Activated CD8-positive, alpha-beta memory T cell treated with anti-CD3 and anti-CD28 coated beads, Interleukin-2, amount 50 U/mL, for 24 hours (primary cell): ENCODE results near the gene GNPTAB.
"Not testable (repeated sequence)": the region's sequence is repeated elsewhere in the genome, so short reads cannot be mapped to it uniquely, and the experiment has no call there.

ENCODE experiments used
- DNase-seq: peaks from one replicate; pipeline ENCODE4 v3.0.0-alpha.2; 2020; ENCODE audit errors: extremely low read depth

The GNPTAB gene

GRCh38 chr12:101852998-101853397 is 22.2 kb upstream of the GNPTAB start:
- no peak for DNase-seq

GRCh38 chr12:101850199-101850598 is 19.4 kb upstream of the GNPTAB start:
- no peak for DNase-seq

- no peak for DNase-seq
Observed at GRCh38 chr12:101847325-101847724, 16.6 kb upstream of the GNPTAB start.

GRCh38 chr12:101845137-101845711 is 14.5 kb upstream of the GNPTAB start:
- DNase-seq: no peak

- DNase-seq: no peak
Observed at GRCh38 chr12:101841069-101841468, 10.3 kb upstream of the GNPTAB start.

GRCh38 chr12:101839324-101840283 is 8.8 kb upstream of the GNPTAB start:
- DNase-seq: peak; percentile 43

- DNase-seq: no peak
Observed at GRCh38 chr12:101838628-101839323, 8.0 kb upstream of the GNPTAB start.

- no peak for DNase-seq
Observed at GRCh38 chr12:101832030-101832429, 1.3 kb upstream of the GNPTAB start.

- no peak for DNase-seq
Observed at GRCh38 chr12:101829639-101830366, 956 bp downstream of the GNPTAB start.

- no peak for DNase-seq
Observed at GRCh38 chr12:101828463-101829196, 2.1 kb downstream of the GNPTAB start.

- no peak for DNase-seq
Observed at GRCh38 chr12:101826766-101827368, 3.9 kb downstream of the GNPTAB start.

GRCh38 chr12:101824831-101825230 is 5.9 kb downstream of the GNPTAB start:
- DNase-seq: no peak

- peak; percentile 44 for DNase-seq
Observed at GRCh38 chr12:101823891-101824290, 6.9 kb downstream of the GNPTAB start.

GRCh38 chr12:101823039-101823438 is 7.7 kb downstream of the GNPTAB start:
- DNase-seq: no peak

- DNase-seq: no peak
Observed at GRCh38 chr12:101819467-101819866, 11.3 kb downstream of the GNPTAB start.

GRCh38 chr12:101818689-101819088 is 12.1 kb downstream of the GNPTAB start:
- DNase-seq: not testable (repeated sequence)

- no peak for DNase-seq
Observed at GRCh38 chr12:101813117-101813516, 17.6 kb downstream of the GNPTAB start.

GRCh38 chr12:101812716-101813115 is 18.0 kb downstream of the GNPTAB start:
- DNase-seq: not testable (repeated sequence)

- not testable (repeated sequence) for DNase-seq
Observed at GRCh38 chr12:101811342-101811741, 19.4 kb downstream of the GNPTAB start.

- no peak for DNase-seq
Observed at GRCh38 chr12:101809208-101809607, 21.6 kb downstream of the GNPTAB start.

- no peak for DNase-seq
Observed at GRCh38 chr12:101806265-101806664, 24.5 kb downstream of the GNPTAB start.
